ENCODE data around the gene MYL5. TPM values are rescaled to one million over a fixed set of nuclear protein-coding genes. Genes with fewer than 3 reads are reported as not detected.

The MYL5 gene
- polyA plus RNA-seq, 1 experiment: 24.4 TPM

GRCh38 chr4:710916-711315, 36.6 kb downstream of the MYL5 start:
- peaks cover 8% of the 10 kb centered on the region; the same call in 1 of the 2 replicates for H3K36me3 ChIP-seq (ENCODE audit: control insufficient read depth, insufficient read depth, low read length)
- DNase-seq (ENCODE audit: low read depth): no peak
- no peaks in the 10 kb centered on the region for H3K27me3 ChIP-seq (ENCODE audit: control insufficient read depth, insufficient read depth, low read length)
- no peak overlapping the region for H3K4me3 ChIP-seq (ENCODE audit: low read depth, low read length)
- CTCF ChIA-PET: interaction anchor here (0.6 kb wide), 1 partner anchor 52 kb away, joined by 3 read pairs; no protein-coding TSS in a partner anchor
- POLR2A ChIA-PET: no interaction called here
- no peak for TF ChIP-seq CTCF (IDR thresholded peaks at IDR 0.05; ENCODE audit: insufficient read depth, low read depth, low read length)

GRCh38 chr4:712093-712492, 37.8 kb downstream of the MYL5 start:
- Histone ChIP-seq H3K4me3 (ENCODE audit: low read depth, low read length) (no peak overlapping the region), H3K27me3 (ENCODE audit: control insufficient read depth, insufficient read depth, low read length) (no peaks in the 10 kb centered on the region), H3K36me3 (ENCODE audit: control insufficient read depth, insufficient read depth, low read length) (peaks cover 8% of the 10 kb centered on the region; the same call in 1 of the 2 replicates)
- ChIA-PET CTCF (no interaction called here), POLR2A (no interaction called here)
- TF ChIP-seq CTCF (IDR thresholded peaks at IDR 0.05; ENCODE audit: insufficient read depth, low read depth, low read length): no peak
- DNase-seq (ENCODE audit: low read depth): no peak

GRCh38 chr4:712916-713632, 38.7 kb downstream of the MYL5 start:
- ChIA-PET POLR2A (no interaction called here), CTCF (interaction anchor here (1.5 kb wide), 1 partner anchor 12 kb away, joined by 3 read pairs; no protein-coding TSS in a partner anchor)
- Histone ChIP-seq H3K36me3 (ENCODE audit: control insufficient read depth, insufficient read depth, low read length) (peaks cover 9% of the 10 kb centered on the region), H3K4me3 (ENCODE audit: low read depth, low read length) (no peak overlapping the region), H3K27me3 (ENCODE audit: control insufficient read depth, insufficient read depth, low read length) (no peaks in the 10 kb centered on the region)
- no peak for TF ChIP-seq CTCF (IDR thresholded peaks at IDR 0.05; ENCODE audit: insufficient read depth, low read depth, low read length)
- no peak for DNase-seq (ENCODE audit: low read depth)

- no peak for TF ChIP-seq CTCF (IDR thresholded peaks at IDR 0.05; ENCODE audit: insufficient read depth, low read depth, low read length)
- no peak overlapping the region for H3K4me3 ChIP-seq (ENCODE audit: low read depth, low read length)
- peaks cover 7% of the 10 kb centered on the region for H3K36me3 ChIP-seq (ENCODE audit: control insufficient read depth, insufficient read depth, low read length)
- H3K27me3 ChIP-seq (ENCODE audit: control insufficient read depth, insufficient read depth, low read length): no peaks in the 10 kb centered on the region
- DNase-seq (ENCODE audit: low read depth): no peak
- ChIA-PET CTCF (interaction anchor here (1.5 kb wide), 1 partner anchor 11 kb away, joined by 3 read pairs; no protein-coding TSS in a partner anchor), POLR2A (no interaction called here)
Observed at GRCh38 chr4:714087-714486, 39.7 kb downstream of the MYL5 start.

- no peak overlapping the region for H3K4me3 ChIP-seq (ENCODE audit: low read depth, low read length)
- ChIA-PET POLR2A (no interaction called here), CTCF (no interaction called here)
- H3K27me3 ChIP-seq (ENCODE audit: control insufficient read depth, insufficient read depth, low read length): no peaks in the 10 kb centered on the region
- peaks cover 9% of the 10 kb centered on the region for H3K36me3 ChIP-seq (ENCODE audit: control insufficient read depth, insufficient read depth, low read length)
- no peak for TF ChIP-seq CTCF (IDR thresholded peaks at IDR 0.05; ENCODE audit: insufficient read depth, low read depth, low read length)
- DNase-seq (ENCODE audit: low read depth): no peak
Observed at GRCh38 chr4:717601-718320, 43.4 kb downstream of the MYL5 start.

Data from BJ (cell line).